ENCODE data around the gene RBM4.

Gene RBM4

GRCh38 chr11:66659763-66660162 lies 21.3 kb downstream of the RBM4 start:
- DNase-seq, result no peak

- no peak for DNase-seq
Observed at GRCh38 chr11:66663741-66664296, 25.3 kb downstream of the RBM4 start.

- no peak for DNase-seq
Observed at GRCh38 chr11:66665369-66665768, 26.9 kb downstream of the RBM4 start.

GRCh38 chr11:66670816-66671215 lies 32.3 kb downstream of the RBM4 start:
- no peak for DNase-seq

- no peak for DNase-seq
Observed at GRCh38 chr11:66674964-66675602, 36.6 kb downstream of the RBM4 start.

- DNase-seq, result no peak
Observed at GRCh38 chr11:66676282-66676919, 37.9 kb downstream of the RBM4 start.

- no peak for DNase-seq
Observed at GRCh38 chr11:66676931-66677598, 38.6 kb downstream of the RBM4 start.

- peak; percentile 92 for DNase-seq
Observed at GRCh38 chr11:66677599-66678375, 39.3 kb downstream of the RBM4 start, which contains the start of gene RBM4B. RBM4B (minus strand) TSS chr11:66677887; CDS start chr11:66677079, 808 bp downstream.

- no peak for DNase-seq
Observed at GRCh38 chr11:66680966-66681645, 42.6 kb downstream of the RBM4 start.

- DNase-seq, result no peak
Observed at GRCh38 chr11:66683877-66684276, 45.4 kb downstream of the RBM4 start.

- no peak for DNase-seq
Observed at GRCh38 chr11:66684635-66685034, 46.1 kb downstream of the RBM4 start.

- no peak for DNase-seq
Observed at GRCh38 chr11:66685276-66686099, 47.0 kb downstream of the RBM4 start.

- DNase-seq, result no peak
Observed at GRCh38 chr11:66686100-66686785, 47.7 kb downstream of the RBM4 start.

GRCh38 chr11:66686801-66687750 lies 48.6 kb downstream of the RBM4 start:
- no peak for DNase-seq

GRCh38 chr11:66687831-66688281 lies 49.4 kb downstream of the RBM4 start:
- no peak for DNase-seq

- DNase-seq, result no peak
Observed at GRCh38 chr11:66688561-66689534, 50.3 kb downstream of the RBM4 start.

- DNase-seq, result no peak
Observed at GRCh38 chr11:66689661-66690590, 51.4 kb downstream of the RBM4 start.
